ENCODE measurements around the gene PLXNA2. TPM values are rescaled to one million over a fixed set of nuclear protein-coding genes. Genes with fewer than 3 reads are reported as not detected.

Gene PLXNA2
- polyA plus RNA-seq, 1 donor: 15.3 TPM

- DNase-seq: no peak
These were observed 101.4 kb downstream of the PLXNA2 start for GRCh38 chr1:208142590-208143382.

- DNase-seq: peak; percentile 72
These were observed 102.5 kb downstream of the PLXNA2 start for GRCh38 chr1:208141610-208142192.

DNA sequence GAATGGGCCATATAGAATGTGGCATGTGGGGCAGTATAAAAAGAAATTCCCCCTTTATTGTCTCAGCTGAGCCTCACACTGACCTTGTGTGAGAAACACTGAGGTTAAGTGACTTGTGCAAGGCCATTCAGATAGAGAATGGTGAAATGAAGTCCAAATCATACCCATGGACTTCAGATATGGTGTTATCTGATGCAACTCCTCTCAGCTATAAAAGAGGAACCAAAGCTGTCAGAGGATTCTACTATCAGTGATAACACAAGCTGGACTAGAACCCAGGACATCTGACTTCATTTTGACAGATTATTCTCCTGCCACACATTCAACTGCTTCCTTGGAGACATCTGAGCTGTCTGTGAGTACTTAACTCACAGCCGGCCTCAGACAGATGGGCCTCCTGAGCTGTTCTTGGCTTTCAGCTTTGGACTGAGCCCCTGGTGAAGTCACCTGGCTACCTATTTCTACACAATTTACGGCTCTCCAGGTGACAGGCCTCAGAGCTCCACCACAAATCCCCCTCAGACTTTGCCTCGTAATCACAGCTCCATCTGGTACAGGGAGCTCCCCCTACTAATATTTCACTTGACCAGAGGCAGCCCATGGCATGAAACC, 104.6 kb downstream of the PLXNA2 start:
- DNase-seq: no peak

DNA sequence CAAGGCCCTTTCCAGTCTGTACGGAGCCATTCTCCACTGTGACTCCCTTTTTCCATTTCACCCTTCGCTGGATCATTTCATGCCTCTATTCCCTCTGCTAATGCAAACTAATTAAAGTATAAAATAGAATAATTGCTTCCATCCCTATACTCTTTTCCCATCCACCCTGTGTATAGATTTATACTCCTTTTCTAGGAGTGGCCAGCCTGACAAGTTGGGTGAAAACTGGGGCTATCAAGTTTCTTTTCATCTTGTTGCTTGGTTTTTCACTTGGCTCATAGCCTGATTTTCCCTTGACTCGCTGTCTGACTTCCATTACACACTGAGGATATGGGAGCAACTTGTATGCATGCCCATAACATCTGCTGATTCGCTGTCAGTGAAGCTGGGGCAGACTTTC, 107.0 kb downstream of the PLXNA2 start:
- peak; percentile 65 for DNase-seq

GRCh38 chr1:208136459-208137182, 107.6 kb downstream of the PLXNA2 start:
- DNase-seq: no peak

DNA sequence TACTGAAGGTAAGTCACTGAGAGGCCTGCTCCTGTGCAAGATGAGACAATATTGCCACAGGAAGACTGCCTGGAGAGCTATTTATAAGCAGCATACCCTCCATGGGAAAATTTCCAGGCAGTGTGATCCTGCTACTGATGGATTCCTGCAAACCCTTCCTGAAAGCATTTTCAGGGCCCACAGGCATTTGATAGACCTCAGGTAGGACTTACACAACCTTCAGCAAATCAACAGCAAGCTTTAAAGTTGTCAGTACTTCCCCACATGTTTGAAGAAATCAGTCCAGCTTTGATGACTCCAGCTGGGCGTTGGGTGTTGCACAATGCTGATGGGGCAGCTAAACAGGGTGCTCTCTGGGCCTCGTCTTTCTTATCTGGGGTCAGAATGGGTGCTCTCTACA, 108.8 kb downstream of the PLXNA2 start:
- DNase-seq: no peak

GRCh38 chr1:208134491-208134890, 109.7 kb downstream of the PLXNA2 start:
- DNase-seq: no peak

GRCh38 chr1:208133355-208133754, 110.8 kb downstream of the PLXNA2 start:
- DNase-seq: no peak

DNA sequence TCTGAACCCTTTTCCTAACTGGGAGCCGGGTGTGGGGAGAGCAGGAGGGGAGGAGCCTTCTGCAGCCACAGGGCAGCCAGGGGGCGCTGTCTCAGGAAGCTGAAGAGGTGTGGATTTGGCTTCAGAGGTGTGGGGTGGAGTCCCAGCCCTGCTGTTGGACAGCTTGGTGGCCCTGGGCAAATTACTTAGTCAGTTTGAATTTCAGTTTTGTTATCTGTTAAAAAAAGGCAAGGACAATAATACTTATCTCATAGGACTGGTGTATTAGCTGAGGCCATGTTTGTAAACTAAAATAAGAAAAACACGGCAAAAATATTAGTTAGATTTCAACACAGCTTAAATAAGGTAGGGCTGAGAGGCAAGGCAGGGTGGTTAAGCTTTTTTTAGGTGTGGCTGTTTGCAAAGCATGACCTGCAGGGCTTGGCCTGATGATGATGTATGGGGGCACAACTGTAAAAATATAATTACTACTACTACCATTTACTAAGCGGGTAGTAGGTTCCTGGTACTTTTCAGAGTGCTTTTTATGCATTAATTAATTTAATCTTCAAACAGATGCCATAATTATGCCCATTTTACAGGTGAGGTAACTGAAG, 111.8 kb downstream of the PLXNA2 start:
- peak; percentile 63 for DNase-seq

GRCh38 chr1:208131621-208132286, 112.4 kb downstream of the PLXNA2 start:
- DNase-seq: no peak

GRCh38 chr1:208129487-208129886, 114.7 kb downstream of the PLXNA2 start:
- no peak for DNase-seq

DNA sequence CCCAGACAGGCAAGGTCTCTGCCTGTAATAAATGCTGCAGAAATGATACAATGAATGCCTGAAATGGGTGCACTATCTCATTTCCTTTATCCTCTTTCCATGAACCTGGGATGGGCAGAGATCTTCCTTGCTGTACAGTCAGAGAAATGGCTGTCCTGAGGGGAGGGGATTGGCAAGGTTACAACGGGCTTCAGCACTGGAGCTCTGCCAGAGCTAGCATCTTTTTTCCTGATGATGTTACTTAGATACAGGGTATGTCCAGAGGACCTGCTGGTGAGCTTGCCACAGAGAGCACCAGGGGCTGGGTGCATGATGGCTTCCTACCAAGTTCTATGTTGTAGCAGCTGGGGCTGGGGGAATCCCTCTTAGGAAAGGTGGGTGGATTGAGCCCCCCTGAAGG, 115.1 kb downstream of the PLXNA2 start:
- no peak for DNase-seq

GRCh38 chr1:208127792-208128529, 116.2 kb downstream of the PLXNA2 start:
- DNase-seq: no peak

GRCh38 chr1:208127284-208127683, 116.9 kb downstream of the PLXNA2 start:
- DNase-seq: no peak

- DNase-seq: no peak
These were observed 118.1 kb downstream of the PLXNA2 start for GRCh38 chr1:208126108-208126507.

DNA sequence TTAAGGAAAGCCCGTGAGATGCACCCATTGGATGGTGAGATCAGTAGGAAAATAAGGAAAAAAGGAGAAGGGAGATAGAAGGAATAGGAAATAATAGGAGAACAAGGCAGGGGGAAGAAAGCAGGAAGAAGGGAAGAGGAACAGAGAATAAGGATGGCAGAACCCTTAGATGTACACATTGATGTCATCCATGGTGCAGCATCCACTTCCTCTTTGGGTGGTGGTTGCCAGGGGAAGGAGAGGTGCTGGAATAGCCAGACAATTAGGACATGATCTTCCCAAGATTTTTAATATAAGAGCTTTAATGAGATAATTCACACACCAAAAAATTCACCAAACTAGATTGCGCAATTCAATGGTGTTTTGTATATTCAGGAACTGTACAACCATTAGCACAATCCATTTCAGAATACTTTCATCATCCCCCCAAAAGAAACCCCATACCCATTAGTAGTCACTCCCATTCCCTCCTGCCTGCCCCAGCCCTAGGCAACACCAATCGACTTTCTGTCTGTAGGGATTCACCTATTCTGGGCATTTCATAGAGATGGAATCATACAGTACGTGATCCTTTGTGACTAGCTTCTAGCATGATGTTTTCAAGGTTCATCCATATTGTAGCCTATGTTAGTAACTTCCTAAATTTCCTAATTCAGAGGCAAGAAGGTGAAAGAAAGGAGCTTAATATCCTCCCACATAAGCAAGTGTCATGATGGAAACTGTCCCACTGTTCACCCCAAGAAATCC, 121.4 kb downstream of the PLXNA2 start:
- no peak for DNase-seq

DNA sequence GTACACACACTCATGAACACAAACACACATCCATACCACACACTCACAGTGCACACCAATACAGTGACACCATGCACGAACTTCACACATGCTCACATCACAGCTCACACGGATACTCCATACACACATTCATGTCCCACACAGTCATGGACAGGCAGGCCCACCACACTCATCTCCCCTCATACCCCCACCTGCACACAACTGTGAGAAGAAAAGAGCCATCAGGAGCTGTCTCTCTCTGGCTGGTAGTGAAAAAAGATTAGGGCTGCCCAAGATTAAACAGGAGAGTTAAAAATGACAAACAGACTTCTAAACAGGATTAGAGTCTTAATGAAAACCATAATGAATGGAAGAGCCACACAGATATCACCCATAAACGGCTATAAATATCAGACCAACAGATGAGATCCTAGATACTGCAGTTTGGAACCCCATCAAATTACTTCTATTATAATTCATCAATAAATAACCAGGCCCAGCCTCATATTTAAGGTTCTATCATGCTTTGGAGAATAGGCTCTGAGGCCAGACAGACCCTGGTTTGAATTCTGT, 122.3 kb downstream of the PLXNA2 start:
- DNase-seq: no peak

GRCh38 chr1:208120431-208120790, 123.8 kb downstream of the PLXNA2 start:
- no peak for DNase-seq

DNA sequence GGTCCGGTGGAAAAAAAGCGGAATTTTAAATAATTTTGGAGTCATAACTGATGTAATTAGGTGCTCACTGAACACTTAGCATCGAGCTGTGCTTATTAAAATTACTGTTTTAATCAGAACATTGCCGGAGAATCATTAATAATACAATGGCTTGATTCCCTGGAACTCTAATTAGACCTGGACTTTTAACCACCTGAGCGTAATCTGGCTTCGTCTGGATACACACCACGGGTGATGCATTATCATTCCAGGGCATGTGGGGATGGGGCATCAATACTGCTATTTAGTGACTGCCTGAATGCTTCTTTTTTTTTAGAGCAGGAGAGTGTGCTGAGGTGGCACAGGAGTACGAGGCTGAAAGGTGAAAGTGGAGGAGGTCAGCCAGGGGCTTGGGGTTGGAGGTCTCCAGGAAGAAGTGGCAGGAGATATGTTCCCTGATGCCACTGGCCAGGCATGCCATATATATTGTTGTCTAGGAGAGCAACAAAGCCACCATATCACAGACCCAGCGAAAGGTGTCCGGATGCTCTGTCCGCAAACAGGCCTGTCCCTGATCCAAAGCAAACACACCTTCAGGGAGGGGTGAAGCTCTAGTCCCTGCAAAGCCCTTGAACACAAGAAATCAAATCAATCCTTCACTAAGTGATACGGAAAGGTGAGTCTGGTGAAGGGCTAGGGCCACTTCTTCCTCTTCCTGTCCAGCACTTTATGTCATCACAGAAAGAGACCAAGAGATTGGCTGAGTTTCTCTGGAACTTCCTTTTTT, 125.2 kb downstream of the PLXNA2 start:
- no peak for DNase-seq

Data from left kidney (tissue), 2 donors.